Measurements from ENCODE around the gene CDKN2B. TPM values are rescaled to one million over a fixed set of nuclear protein-coding genes. Genes with fewer than 3 reads are reported as not detected.

The CDKN2B gene
- total and polyA plus RNA-seq, 2 of the 4 experiments (the other 2 are of a cell fraction), result 3.6 to 8.2 TPM

DNA sequence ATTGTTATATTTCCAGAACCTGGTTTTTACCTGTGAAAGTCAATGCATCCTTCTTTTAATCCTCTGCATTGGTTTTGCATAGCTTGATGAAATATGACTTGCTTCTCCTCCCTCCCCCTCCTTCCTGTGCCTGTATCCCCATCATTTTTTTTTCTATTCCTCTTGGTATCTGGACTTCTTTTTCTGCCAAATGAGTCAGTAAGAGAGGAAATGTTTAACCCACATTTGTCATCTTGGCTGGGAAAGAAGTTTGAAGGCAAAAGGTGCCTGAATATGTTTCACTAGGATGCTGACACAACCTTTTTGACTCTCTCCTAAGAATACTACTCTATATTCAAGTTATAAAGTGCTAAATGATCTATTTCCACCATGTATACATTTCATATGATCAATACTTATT, 35.5 kb upstream of the CDKN2B start:
- Histone ChIP-seq H2BK5ac (ENCODE audit: low read depth, low read length, poor library complexity, severe bottlenecking) (no peak overlapping the region), H2BK20ac (ENCODE audit: low read depth, low read length) (no peak overlapping the region), H3K14ac (replicated peaks; ENCODE audit: low read depth, low read length) (no peak overlapping the region), H3K4me2 (ENCODE audit: low read depth, low read length) (no peak overlapping the region), H2AK5ac (ENCODE audit: low read depth, low read length) (no peak overlapping the region), H4K5ac (ENCODE audit: low read depth, low read length) (no peak overlapping the region), H3K4me3 (ENCODE audit: insufficient read depth, low read depth, low read length) (no peak overlapping the region), H4K91ac (ENCODE audit: insufficient read depth, low read depth, low read length) (no peak overlapping the region), H3K27ac (ENCODE audit: insufficient read depth, low read length) (no peak overlapping the region), H3K9me3 (ENCODE audit: control insufficient read depth, insufficient read depth, low read length) (no peaks in the 10 kb centered on the region), H3K18ac (ENCODE audit: low read depth, low read length) (no peak overlapping the region), H3K56ac (ENCODE audit: extremely low read depth, insufficient read depth, low read length) (no peak overlapping the region), H2BK120ac (ENCODE audit: low read depth, low read length) (no peak overlapping the region), H4K20me1 (ENCODE audit: insufficient read depth, low read length) (no peaks in the 10 kb centered on the region), H2AFZ (replicated peaks; ENCODE audit: low read length, poor library complexity) (no peak overlapping the region), H3K9me1 (ENCODE audit: insufficient read depth, low read length) (peaks cover 3% of the 10 kb centered on the region; the same call in 1 of the 2 replicates), H2AK9ac (replicated peaks; ENCODE audit: low read depth, low read length, poor library complexity) (no peak overlapping the region), H3K4me1 (ENCODE audit: control insufficient read depth, insufficient read depth, low read length) (peaks cover 4% of the 10 kb centered on the region), H3K27me3 (ENCODE audit: control insufficient read depth, insufficient read depth, low read length) (no peaks in the 10 kb centered on the region), H3K79me1 (ENCODE audit: low read depth in 1 of 2, low read length in 2 of 2) (no peaks in the 10 kb centered on the region), H3K4ac (ENCODE audit: low read depth, low read length) (no peak overlapping the region), H4K8ac (ENCODE audit: low read depth in 2 of 2, low read length in 2 of 2) (no peak overlapping the region), H3K23ac (ENCODE audit: low read depth, low read length) (no peak overlapping the region), H3K36me3 (ENCODE audit: control insufficient read depth, insufficient read depth, low read length) (peaks cover 1% of the 10 kb centered on the region; the same call in 1 of the 2 replicates), H2BK15ac (ENCODE audit: low read depth, low read length) (no peak overlapping the region), H3K9ac (ENCODE audit: low read depth, low read length) (no peak overlapping the region)
- ATAC-seq (ENCODE audit: low read depth) (peak; percentile 28; the same call in 1 of the 2 replicates), DNase-seq (peak; percentile 87)
- dilution Hi-C loops (cut with HindIII; ENCODE audit: low sequenced_read_pairs, unreplicated experiment), result no loop called here
- TF ChIP-seq SMC3 (IDR thresholded peaks at IDR 0.05; ENCODE audit: low read depth, low read length), result no peak; the same call in 1 of the 2 replicates
- no peak for TF ChIP-seq MXI1 (IDR thresholded peaks at IDR 0.05; ENCODE audit: borderline replicate concordance, low read depth, low read length)
- TF ChIP-seq, protein P1, sequence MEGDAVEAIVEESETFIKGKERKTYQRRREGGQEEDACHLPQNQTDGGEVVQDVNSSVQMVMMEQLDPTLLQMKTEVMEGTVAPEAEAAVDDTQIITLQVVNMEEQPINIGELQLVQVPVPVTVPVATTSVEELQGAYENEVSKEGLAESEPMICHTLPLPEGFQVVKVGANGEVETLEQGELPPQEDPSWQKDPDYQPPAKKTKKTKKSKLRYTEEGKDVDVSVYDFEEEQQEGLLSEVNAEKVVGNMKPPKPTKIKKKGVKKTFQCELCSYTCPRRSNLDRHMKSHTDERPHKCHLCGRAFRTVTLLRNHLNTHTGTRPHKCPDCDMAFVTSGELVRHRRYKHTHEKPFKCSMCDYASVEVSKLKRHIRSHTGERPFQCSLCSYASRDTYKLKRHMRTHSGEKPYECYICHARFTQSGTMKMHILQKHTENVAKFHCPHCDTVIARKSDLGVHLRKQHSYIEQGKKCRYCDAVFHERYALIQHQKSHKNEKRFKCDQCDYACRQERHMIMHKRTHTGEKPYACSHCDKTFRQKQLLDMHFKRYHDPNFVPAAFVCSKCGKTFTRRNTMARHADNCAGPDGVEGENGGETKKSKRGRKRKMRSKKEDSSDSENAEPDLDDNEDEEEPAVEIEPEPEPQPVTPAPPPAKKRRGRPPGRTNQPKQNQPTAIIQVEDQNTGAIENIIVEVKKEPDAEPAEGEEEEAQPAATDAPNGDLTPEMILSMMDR (conservative IDR thresholded peaks at IDR 0.05; ENCODE audit: low read depth, low read length), result no peak
- peak; percentile 74 for TF ChIP-seq MAFK (IDR thresholded peaks at IDR 0.05; ENCODE audit: low read depth, low read length)
- TF ChIP-seq, protein P2, sequence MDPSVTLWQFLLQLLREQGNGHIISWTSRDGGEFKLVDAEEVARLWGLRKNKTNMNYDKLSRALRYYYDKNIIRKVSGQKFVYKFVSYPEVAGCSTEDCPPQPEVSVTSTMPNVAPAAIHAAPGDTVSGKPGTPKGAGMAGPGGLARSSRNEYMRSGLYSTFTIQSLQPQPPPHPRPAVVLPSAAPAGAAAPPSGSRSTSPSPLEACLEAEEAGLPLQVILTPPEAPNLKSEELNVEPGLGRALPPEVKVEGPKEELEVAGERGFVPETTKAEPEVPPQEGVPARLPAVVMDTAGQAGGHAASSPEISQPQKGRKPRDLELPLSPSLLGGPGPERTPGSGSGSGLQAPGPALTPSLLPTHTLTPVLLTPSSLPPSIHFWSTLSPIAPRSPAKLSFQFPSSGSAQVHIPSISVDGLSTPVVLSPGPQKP (IDR thresholded peaks at IDR 0.05; ENCODE audit: borderline replicate concordance, low read depth, low read length), result no peak
- no peak for TF ChIP-seq NFE2L2 (IDR thresholded peaks at IDR 0.05; ENCODE audit: low read depth, low read length)
- no peak for TF ChIP-seq RCOR1 (IDR thresholded peaks at IDR 0.05; ENCODE audit: insufficient replicate concordance, low read length)
- 0 out of 2 replicates have a peak, but pooled peaks have one; percentile 31 for TF ChIP-seq FOS (IDR thresholded peaks at IDR 0.05; ENCODE audit: low read depth, low read length)
- ChIA-PET POLR2A (ENCODE audit: unreplicated experiment) (no interaction called here), CTCF (interaction anchor here (1.0 kb wide), 1 partner anchor 168 kb away, joined by 3 read pairs; no protein-coding TSS in a partner anchor)
- in situ Hi-C loops (cut with MboI; ENCODE audit: low sequenced_read_pairs), result no loop called here
- intact Hi-C loops (cut with micrococcal nuclease), result no loop called here
- no TSS peak for BruUV-seq (replicated peaks)

Measured in IMR-90 (cell line).